HEK293 (cell line): ENCODE data around the gene HMGA1.

Experiments used
- BCL11B ChIP-seq: fragments of 450-650 bp; formaldehyde crosslinking; IDR thresholded peaks from 2 replicates; pipeline ENCODE4 v1.5.1; 2016; ENCODE audit warnings: low read depth, missing biosample characterization, missing genetic modification characterization
- HOXA7 ChIP-seq: sonication (generic); formaldehyde crosslinking; IDR thresholded peaks from 2 replicates; pipeline ENCODE4 v1.8.1; 2022; ENCODE audit warnings: missing genetic modification reagents, borderline replicate concordance
- IKZF3 ChIP-seq: fragments of 450-650 bp; IDR thresholded peaks from 2 replicates; pipeline ENCODE4 v1.5.0; 2018; ENCODE audit warnings: missing biosample characterization, mild to moderate bottlenecking, missing genetic modification characterization, moderate library complexity
- INSM2 ChIP-seq: fragments of 450-650 bp; formaldehyde crosslinking; IDR thresholded peaks from 2 replicates; pipeline ENCODE4 v1.5.1; 2016; ENCODE audit warnings: missing biosample characterization, missing genetic modification characterization
- KLF10 ChIP-seq: fragments of 450-650 bp; IDR thresholded peaks from 2 replicates; pipeline ENCODE4 v1.5.1; 2018; ENCODE audit warnings: missing biosample characterization, mild to moderate bottlenecking, missing genetic modification characterization
- OSR2 ChIP-seq: fragments of 450-650 bp; formaldehyde crosslinking; IDR thresholded peaks from 2 replicates; pipeline ENCODE4 v1.5.1; 2016; ENCODE audit warnings: missing biosample characterization, missing genetic modification characterization
- RBAK ChIP-seq: fragments of 450-650 bp; formaldehyde crosslinking; IDR thresholded peaks from 2 replicates; pipeline ENCODE4 v1.5.1; 2016; ENCODE audit warnings: missing biosample characterization, missing genetic modification characterization
- ZBTB49 ChIP-seq: fragments of 450-650 bp; formaldehyde crosslinking; IDR thresholded peaks from 2 replicates; pipeline ENCODE4 v1.5.1; 2016; ENCODE audit warnings: missing biosample characterization, missing genetic modification characterization, low read depth
- ZEB2 ChIP-seq: fragments of 450-650 bp; formaldehyde crosslinking; IDR thresholded peaks from 2 replicates; pipeline ENCODE4 v1.5.1; 2016; ENCODE audit warnings: missing biosample characterization, missing genetic modification characterization
- ZFP41 ChIP-seq: fragments of 450-650 bp; formaldehyde crosslinking; IDR thresholded peaks from 2 replicates; pipeline ENCODE4 v1.5.1; 2016; ENCODE audit warnings: missing biosample characterization, missing genetic modification characterization, borderline replicate concordance
- ZFP69B ChIP-seq: fragments of 450-650 bp; formaldehyde crosslinking; IDR thresholded peaks from 2 replicates; pipeline ENCODE4 v1.5.1; 2016; ENCODE audit warnings: missing biosample characterization, missing genetic modification characterization
- ZIC2 ChIP-seq: fragments of 450-650 bp; formaldehyde crosslinking; IDR thresholded peaks from 2 replicates; pipeline ENCODE4 v1.5.1; 2016; ENCODE audit warnings: missing biosample characterization, missing genetic modification characterization
- ZNF341 ChIP-seq: fragments of 450-650 bp; formaldehyde crosslinking; IDR thresholded peaks from 2 replicates; pipeline ENCODE4; 2016; ENCODE audit warnings: low read depth, missing biosample characterization, missing genetic modification characterization
- ZNF362 ChIP-seq: fragments of 450-650 bp; formaldehyde crosslinking; IDR thresholded peaks from 2 replicates; pipeline ENCODE4 v1.5.1; 2016; ENCODE audit warnings: missing biosample characterization, missing genetic modification characterization
- ZNF398 ChIP-seq: fragments of 450-650 bp; formaldehyde crosslinking; IDR thresholded peaks from 2 replicates; pipeline ENCODE4 v1.5.1; 2017; ENCODE audit warnings: missing biosample characterization, missing genetic modification characterization
- ZNF473 ChIP-seq: fragments of 450-650 bp; formaldehyde crosslinking; IDR thresholded peaks from 2 replicates; pipeline ENCODE4 v1.5.1; 2017; ENCODE audit warnings: missing biosample characterization, missing genetic modification characterization
- ZNF624 ChIP-seq: fragments of 450-650 bp; formaldehyde crosslinking; IDR thresholded peaks from 2 replicates; pipeline ENCODE4 v1.5.1; 2017; ENCODE audit warnings: missing biosample characterization, missing genetic modification characterization
- ZNF629 ChIP-seq: fragments of 450-650 bp; formaldehyde crosslinking; IDR thresholded peaks from 2 replicates; pipeline ENCODE4 v1.5.1; 2017; ENCODE audit warnings: missing biosample characterization, missing genetic modification characterization
- TF ChIP-seq, protein P1 (sequence below): fragments of 450-650 bp; formaldehyde crosslinking; IDR thresholded peaks from 2 replicates; pipeline ENCODE4 v1.5.1; 2016; ENCODE audit warnings: missing biosample characterization, missing genetic modification characterization
- TF ChIP-seq, protein P2 (sequence below): fragments of 450-650 bp; formaldehyde crosslinking; IDR thresholded peaks from 2 replicates; pipeline ENCODE4 v1.5.1; 2016; ENCODE audit warnings: missing biosample characterization, missing genetic modification characterization
- TF ChIP-seq, protein P3 (sequence below): fragments of 450-650 bp; formaldehyde crosslinking; IDR thresholded peaks from 2 replicates; pipeline ENCODE4 v1.5.1; 2017; ENCODE audit warnings: missing biosample characterization, missing genetic modification characterization

HMGA1 gene

GRCh38 chr6:34243901-34244884, 7.5 kb downstream of the HMGA1 start (continued):
- TF ChIP-seq, protein P1, sequence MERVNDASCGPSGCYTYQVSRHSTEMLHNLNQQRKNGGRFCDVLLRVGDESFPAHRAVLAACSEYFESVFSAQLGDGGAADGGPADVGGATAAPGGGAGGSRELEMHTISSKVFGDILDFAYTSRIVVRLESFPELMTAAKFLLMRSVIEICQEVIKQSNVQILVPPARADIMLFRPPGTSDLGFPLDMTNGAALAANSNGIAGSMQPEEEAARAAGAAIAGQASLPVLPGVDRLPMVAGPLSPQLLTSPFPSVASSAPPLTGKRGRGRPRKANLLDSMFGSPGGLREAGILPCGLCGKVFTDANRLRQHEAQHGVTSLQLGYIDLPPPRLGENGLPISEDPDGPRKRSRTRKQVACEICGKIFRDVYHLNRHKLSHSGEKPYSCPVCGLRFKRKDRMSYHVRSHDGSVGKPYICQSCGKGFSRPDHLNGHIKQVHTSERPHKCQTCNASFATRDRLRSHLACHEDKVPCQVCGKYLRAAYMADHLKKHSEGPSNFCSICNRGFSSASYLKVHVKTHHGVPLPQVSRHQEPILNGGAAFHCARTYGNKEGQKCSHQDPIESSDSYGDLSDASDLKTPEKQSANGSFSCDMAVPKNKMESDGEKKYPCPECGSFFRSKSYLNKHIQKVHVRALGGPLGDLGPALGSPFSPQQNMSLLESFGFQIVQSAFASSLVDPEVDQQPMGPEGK (tag by site-specific recombination): peak; percentile 90
- TF ChIP-seq IKZF3 (peak; percentile 47; the same call in 1 of the 2 replicates), ZEB2 (tag by site-specific recombination) (0 out of 2 replicates have a peak, but pooled peaks have one; percentile 52), KLF10 (tag by site-specific recombination) (peak; percentile 75; the same call in 1 of the 2 replicates), ZNF473 (tag by site-specific recombination) (no peak), ZFP41 (tag by site-specific recombination) (no peak), ZNF398 (tag by site-specific recombination) (peak; percentile 91), RBAK (no peak), BCL11B (tag by site-specific recombination) (0 out of 2 replicates have a peak, but pooled peaks have one; percentile 17), ZIC2 (peak; percentile 59), OSR2 (tag by site-specific recombination) (no peak), INSM2 (tag by site-specific recombination) (0 out of 2 replicates have a peak, but pooled peaks have one; percentile 34), ZNF341 (tag by site-specific recombination) (0 out of 2 replicates have a peak, but pooled peaks have one; percentile 11), ZFP69B (tag by site-specific recombination) (peak; percentile 91), ZNF624 (tag by site-specific recombination) (no peak), HOXA7 (CRISPR knock-in tag) (no peak), ZNF629 (tag by site-specific recombination) (peak; percentile 65; the same call in 1 of the 2 replicates), ZBTB49 (tag by site-specific recombination) (no peak), ZNF362 (tag by site-specific recombination) (peak; percentile 93)
- TF ChIP-seq, protein P2, sequence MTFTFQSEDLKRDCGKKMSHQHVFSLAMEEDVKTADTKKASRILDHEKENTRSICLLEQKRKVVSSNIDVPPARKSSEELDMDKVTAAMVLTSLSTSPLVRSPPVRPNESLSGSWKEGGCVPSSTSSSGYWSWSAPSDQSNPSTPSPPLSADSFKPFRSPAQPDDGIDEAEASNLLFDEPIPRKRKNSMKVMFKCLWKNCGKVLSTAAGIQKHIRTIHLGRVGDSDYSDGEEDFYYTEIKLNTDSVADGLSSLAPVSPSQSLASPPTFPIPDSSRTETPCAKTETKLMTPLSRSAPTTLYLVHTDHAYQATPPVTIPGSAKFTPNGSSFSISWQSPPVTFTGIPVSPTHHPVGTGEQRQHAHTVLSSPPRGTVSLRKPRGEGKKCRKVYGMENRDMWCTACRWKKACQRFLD: no peak
- TF ChIP-seq, protein P3, sequence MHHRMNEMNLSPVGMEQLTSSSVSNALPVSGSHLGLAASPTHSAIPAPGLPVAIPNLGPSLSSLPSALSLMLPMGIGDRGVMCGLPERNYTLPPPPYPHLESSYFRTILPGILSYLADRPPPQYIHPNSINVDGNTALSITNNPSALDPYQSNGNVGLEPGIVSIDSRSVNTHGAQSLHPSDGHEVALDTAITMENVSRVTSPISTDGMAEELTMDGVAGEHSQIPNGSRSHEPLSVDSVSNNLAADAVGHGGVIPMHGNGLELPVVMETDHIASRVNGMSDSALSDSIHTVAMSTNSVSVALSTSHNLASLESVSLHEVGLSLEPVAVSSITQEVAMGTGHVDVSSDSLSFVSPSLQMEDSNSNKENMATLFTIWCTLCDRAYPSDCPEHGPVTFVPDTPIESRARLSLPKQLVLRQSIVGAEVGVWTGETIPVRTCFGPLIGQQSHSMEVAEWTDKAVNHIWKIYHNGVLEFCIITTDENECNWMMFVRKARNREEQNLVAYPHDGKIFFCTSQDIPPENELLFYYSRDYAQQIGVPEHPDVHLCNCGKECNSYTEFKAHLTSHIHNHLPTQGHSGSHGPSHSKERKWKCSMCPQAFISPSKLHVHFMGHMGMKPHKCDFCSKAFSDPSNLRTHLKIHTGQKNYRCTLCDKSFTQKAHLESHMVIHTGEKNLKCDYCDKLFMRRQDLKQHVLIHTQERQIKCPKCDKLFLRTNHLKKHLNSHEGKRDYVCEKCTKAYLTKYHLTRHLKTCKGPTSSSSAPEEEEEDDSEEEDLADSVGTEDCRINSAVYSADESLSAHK: no peak
